ENCODE measurements around the gene CNTNAP5. TPM values are rescaled to one million over a fixed set of nuclear protein-coding genes. Genes with fewer than 3 reads are reported as not detected.

The CNTNAP5 gene
- total and polyA plus RNA-seq, 2 of the 8 experiments (the other 6 are each of a cell fraction or from before 2014, with no cell fraction given): 0.11 to 0.76 TPM

DNA sequence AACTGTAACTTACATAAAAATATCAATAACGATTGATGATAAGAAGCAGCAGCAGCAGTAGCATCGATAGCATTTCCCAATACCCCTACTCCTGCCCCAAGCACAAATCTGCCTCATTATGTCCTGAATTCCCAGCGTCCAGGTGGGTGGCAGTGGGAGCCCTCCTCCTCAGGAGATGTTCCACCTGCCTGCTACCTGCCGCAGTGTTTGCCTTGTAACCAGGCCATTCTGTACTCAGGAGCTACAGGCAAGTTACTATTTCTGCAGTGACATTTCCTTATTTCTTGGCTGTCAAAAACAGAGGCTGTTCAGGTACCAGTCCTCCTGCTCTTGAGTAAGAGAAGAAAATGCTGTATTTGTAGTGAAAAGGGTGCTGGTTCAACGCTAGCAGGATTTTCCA lies 236.4 kb downstream of the CNTNAP5 start:
- no peak overlapping the region for H3K4ac ChIP-seq (replicated peaks; ENCODE audit: insufficient read length, low read depth, low read length)
- H3K14ac ChIP-seq (ENCODE audit: insufficient read length): no peak overlapping the region
- H4K5ac ChIP-seq (ENCODE audit: insufficient read length, low read depth, low read length): no peak overlapping the region
- no peak overlapping the region for H2AFZ ChIP-seq (ENCODE audit: low read length)
- H3K36me3 ChIP-seq (ENCODE audit: control insufficient read depth in 2 of 4, insufficient read depth in 4 of 4, low read length in 3 of 4): no peaks in the 10 kb centered on the region
- no peak overlapping the region for H2BK120ac ChIP-seq (replicated peaks; ENCODE audit: low read depth, low read length)
- 0 out of 2 replicates have a peak overlapping the region, but pooled peaks have one; percentile 88 for H2BK15ac ChIP-seq (ENCODE audit: low read length)
- no peak overlapping the region for H4K91ac ChIP-seq (replicated peaks; ENCODE audit: insufficient read length, low read length)
- ChIA-PET POLR2A (ENCODE audit: partially characterized antibody) (no interaction called here), CTCF (ENCODE audit: partially characterized antibody) (interaction anchor here (0.6 to 0.9 kb wide), 2 partner anchors 17 to 44 kb away, joined by 3 read pairs; no protein-coding TSS in a partner anchor)
- H2BK20ac ChIP-seq (ENCODE audit: low read length): no peak overlapping the region
- H2AK5ac ChIP-seq (ENCODE audit: low read depth, low read length): no peak overlapping the region
- H3K79me1 ChIP-seq (ENCODE audit: low read depth, low read length): no peaks in the 10 kb centered on the region
- no peak overlapping the region for H2BK5ac ChIP-seq (ENCODE audit: low read depth, low read length)
- H3K27me3 ChIP-seq (replicated peaks in 1 of 4; ENCODE audit: control insufficient read depth in 3 of 4, extremely low read depth in 1 of 4, insufficient read depth in 3 of 4, low read length in 3 of 4): no peaks in the 10 kb centered on the region
- no peak overlapping the region for H3K18ac ChIP-seq (ENCODE audit: extremely low read depth, low read length)
- H3K56ac ChIP-seq (replicated peaks; ENCODE audit: insufficient read length, low read depth, low read length): no peak overlapping the region
- no peaks in the 10 kb centered on the region for H3K23me2 ChIP-seq (ENCODE audit: low read depth, low read length)
- H4K8ac ChIP-seq (ENCODE audit: extremely low read depth, insufficient read depth, low read length): no peak overlapping the region
- H3K9ac ChIP-seq (replicated peaks in 1 of 4; ENCODE audit: extremely low read depth in 1 of 4, low read depth in 3 of 4, low read length in 3 of 4): no peak overlapping the region
- no peak overlapping the region for H2BK12ac ChIP-seq (ENCODE audit: low read depth, low read length)
- no peaks in the 10 kb centered on the region; a peak in 1 of 7 replicates for H3K4me1 ChIP-seq (replicated peaks in 1 of 4; ENCODE audit: control insufficient read depth in 3 of 4, insufficient read depth in 4 of 4, low read length in 3 of 4)
- no peak overlapping the region for H3K23ac ChIP-seq (ENCODE audit: insufficient read length)
- DNase-seq (ENCODE audit: low read depth in 1 of 2, low spot score in 2 of 2) (no peak), FAIRE-seq (no peak)
- no peaks in the 10 kb centered on the region for H3K9me3 ChIP-seq (ENCODE audit: insufficient read depth in 2 of 2, low read depth in 1 of 2, low read length in 1 of 2)
- no peak overlapping the region for H3K4me3 ChIP-seq (ENCODE audit: extremely low read depth in 1 of 4, insufficient read depth in 2 of 4, low read depth in 3 of 4, low read length in 4 of 4)
- H3K4me2 ChIP-seq (ENCODE audit: insufficient read depth in 1 of 2, low read depth in 2 of 2, low read length in 2 of 2): no peak overlapping the region
- 87% methylated on average over 5 of the region's 5 CpGs; no CpG with 5 or more reads in 1 of the 2 experiments for WGBS, 2 experiments (ENCODE audit: extremely low coverage in 1 of 2, insufficient coverage in 1 of 2, insufficient read length in 1 of 2, insufficient replicate concordance in 2 of 2, low coverage in 1 of 2, low lambda C conversion rate in 2 of 2, missing lambda C conversion rate in 1 of 2)
- no peaks in the 10 kb centered on the region for H3K79me2 ChIP-seq (ENCODE audit: control insufficient read depth in 1 of 2, insufficient read depth in 2 of 2, low read length in 2 of 2)
- no peak overlapping the region for H3K27ac ChIP-seq (ENCODE audit: low read depth, low read length)
- no peaks in the 10 kb centered on the region for H4K20me1 ChIP-seq (replicated peaks in 1 of 2; ENCODE audit: control insufficient read depth in 1 of 2, insufficient read depth in 2 of 2, low read length in 2 of 2)
- TF ChIP-seq POLR2AphosphoS5 (IDR thresholded peaks at IDR 0.05; ENCODE audit: low read depth, low read length) (no peak), BRCA1 (IDR thresholded peaks at IDR 0.05; ENCODE audit: low read depth, low read length) (no peak), CBX8 (IDR thresholded peaks at IDR 0.05; ENCODE audit: borderline replicate concordance, low read depth, low read length) (no peak), KDM5A (IDR thresholded peaks at IDR 0.05; ENCODE audit: low read length) (no peak), CHD2 (IDR thresholded peaks at IDR 0.05; ENCODE audit: low read length) (no peak), SIX5 (IDR thresholded peaks at IDR 0.05; ENCODE audit: low read depth, low read length) (no peak), RXRA (IDR thresholded peaks at IDR 0.05; ENCODE audit: insufficient read depth, low read depth, low read length) (no peak), SUZ12 (IDR thresholded peaks at IDR 0.05; ENCODE audit: low read length) (no peak), EZH2 (IDR thresholded peaks at IDR 0.05; ENCODE audit: low read depth, low read length, severe bottlenecking) (no peak), NANOG (IDR thresholded peaks at IDR 0.05; ENCODE audit: insufficient read depth, low read depth, low read length, poor library complexity, severe bottlenecking) (no peak), PHF8 (conservative IDR thresholded peaks at IDR 0.05; ENCODE audit: low read depth, low read length) (no peak), BACH1 (IDR thresholded peaks at IDR 0.05; ENCODE audit: low read length) (no peak)
- TF ChIP-seq, protein P1, sequence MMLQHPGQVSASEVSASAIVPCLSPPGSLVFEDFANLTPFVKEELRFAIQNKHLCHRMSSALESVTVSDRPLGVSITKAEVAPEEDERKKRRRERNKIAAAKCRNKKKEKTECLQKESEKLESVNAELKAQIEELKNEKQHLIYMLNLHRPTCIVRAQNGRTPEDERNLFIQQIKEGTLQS (IDR thresholded peaks at IDR 0.05; ENCODE audit: insufficient read depth, low read depth, low read length): no peak
- TF ChIP-seq, protein P2, sequence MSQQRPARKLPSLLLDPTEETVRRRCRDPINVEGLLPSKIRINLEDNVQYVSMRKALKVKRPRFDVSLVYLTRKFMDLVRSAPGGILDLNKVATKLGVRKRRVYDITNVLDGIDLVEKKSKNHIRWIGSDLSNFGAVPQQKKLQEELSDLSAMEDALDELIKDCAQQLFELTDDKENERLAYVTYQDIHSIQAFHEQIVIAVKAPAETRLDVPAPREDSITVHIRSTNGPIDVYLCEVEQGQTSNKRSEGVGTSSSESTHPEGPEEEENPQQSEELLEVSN (IDR thresholded peaks at IDR 0.05): no peak

Measured in H1 (cell line).